Gastroesophageal sphincter (tissue), 3 donors: ENCODE measurements around the gene KLRC2.
"Not testable (repeated sequence)": the region's sequence is repeated elsewhere in the genome, so short reads cannot be mapped to it uniquely, and the experiment has no call there.

Source experiments
- EP300 ChIP-seq: sonication (generic); formaldehyde crosslinking; IDR thresholded peaks from one replicate; pipeline ENCODE4 v1.6.1; 2017; ENCODE audit warnings: antibody characterized with exemption, mild to moderate bottlenecking
- POLR2A ChIP-seq, 2 donors: fragments of 450-650 bp; IDR thresholded peaks; one replicate each; pipeline ENCODE4 v1.6.1; 2017; ENCODE audit warnings: antibody characterized with exemption in 2 of 2, mild to moderate bottlenecking in 2 of 2, moderate library complexity in 1 of 2
- POLR2AphosphoS5 ChIP-seq: sonication (generic); formaldehyde crosslinking; IDR thresholded peaks from one replicate; pipeline ENCODE4 v1.6.1; 2017; ENCODE audit warnings: antibody characterized with exemption
- TF ChIP-seq, protein P1 (sequence below), 4 experiments: fragments of 200-600 bp in 2 of 4; fragments of 450-650 bp in 2 of 4; sonication (generic) in 1 of 4; IDR thresholded peaks; one replicate each; pipeline ENCODE4 v1.5.1; 2017 to 2019; ENCODE audit warnings: antibody characterized with exemption in 4 of 4, mild to moderate bottlenecking in 2 of 4, moderate library complexity in 2 of 4

DNA sequence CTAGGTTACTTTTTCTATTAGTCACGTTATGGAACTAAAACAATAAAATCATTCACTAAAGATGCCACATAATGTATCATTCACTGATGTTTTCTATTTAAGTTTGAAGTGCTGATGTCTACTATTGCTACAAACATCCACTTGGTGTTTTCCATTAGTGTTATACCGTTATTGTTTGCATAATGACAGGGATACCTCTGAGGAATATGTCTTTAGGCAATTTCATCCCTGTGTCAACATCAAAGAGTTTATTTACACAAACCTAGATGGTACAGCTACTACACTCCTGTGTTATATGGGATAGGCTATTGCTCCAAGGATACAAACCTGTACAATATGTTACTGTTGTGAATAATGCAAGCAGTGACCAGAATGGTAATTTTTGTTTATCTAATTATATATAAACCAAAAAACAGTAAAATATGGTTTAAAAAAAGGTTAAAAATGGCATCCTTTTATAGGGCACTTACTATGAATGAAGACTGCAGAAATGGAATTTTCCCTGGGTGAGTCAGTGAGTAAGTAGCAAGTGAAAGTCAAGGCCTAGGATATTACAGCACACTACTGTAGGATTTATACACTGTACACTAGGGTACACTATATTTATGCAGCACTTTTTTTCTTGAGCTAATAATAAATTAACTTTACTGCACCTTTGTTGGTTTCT lies 3.9 kb upstream of the KLRC2 start:
- TF ChIP-seq, protein P1, sequence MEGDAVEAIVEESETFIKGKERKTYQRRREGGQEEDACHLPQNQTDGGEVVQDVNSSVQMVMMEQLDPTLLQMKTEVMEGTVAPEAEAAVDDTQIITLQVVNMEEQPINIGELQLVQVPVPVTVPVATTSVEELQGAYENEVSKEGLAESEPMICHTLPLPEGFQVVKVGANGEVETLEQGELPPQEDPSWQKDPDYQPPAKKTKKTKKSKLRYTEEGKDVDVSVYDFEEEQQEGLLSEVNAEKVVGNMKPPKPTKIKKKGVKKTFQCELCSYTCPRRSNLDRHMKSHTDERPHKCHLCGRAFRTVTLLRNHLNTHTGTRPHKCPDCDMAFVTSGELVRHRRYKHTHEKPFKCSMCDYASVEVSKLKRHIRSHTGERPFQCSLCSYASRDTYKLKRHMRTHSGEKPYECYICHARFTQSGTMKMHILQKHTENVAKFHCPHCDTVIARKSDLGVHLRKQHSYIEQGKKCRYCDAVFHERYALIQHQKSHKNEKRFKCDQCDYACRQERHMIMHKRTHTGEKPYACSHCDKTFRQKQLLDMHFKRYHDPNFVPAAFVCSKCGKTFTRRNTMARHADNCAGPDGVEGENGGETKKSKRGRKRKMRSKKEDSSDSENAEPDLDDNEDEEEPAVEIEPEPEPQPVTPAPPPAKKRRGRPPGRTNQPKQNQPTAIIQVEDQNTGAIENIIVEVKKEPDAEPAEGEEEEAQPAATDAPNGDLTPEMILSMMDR (IDR thresholded peaks at IDR 0.05), result not testable (repeated sequence)
- not testable (repeated sequence) for TF ChIP-seq POLR2AphosphoS5; EP300; POLR2A (IDR thresholded peaks at IDR 0.05)
